ENCODE results near the gene NFS1.
A peak's percentile ranks its signal among the peaks of the same experiment; 100 is the strongest.

NFS1 gene

GRCh38 chr20:35654415-35654814 is 44.7 kb downstream of the NFS1 start:
- H3K4me1 Mint-ChIP-seq (ENCODE audit: low read depth), result peaks cover 61% of the 10 kb centered on the region
- no peak overlapping the region for H3K4me3 Mint-ChIP-seq
- H3K27me3 Mint-ChIP-seq, result no peaks in the 10 kb centered on the region
- H3K9me3 Mint-ChIP-seq, result no peaks in the 10 kb centered on the region
- H3K36me3 Mint-ChIP-seq (ENCODE audit: low read depth), result peaks cover 42% of the 10 kb centered on the region
- H3K27ac Mint-ChIP-seq, result no peak overlapping the region

- Mint-ChIP-seq H3K4me1 (ENCODE audit: low read depth) (peaks cover 61% of the 10 kb centered on the region), H3K9me3 (no peaks in the 10 kb centered on the region), H3K4me3 (no peak overlapping the region)
These were observed 45.3 kb downstream of the NFS1 start for GRCh38 chr20:35653893-35654292.

DNA sequence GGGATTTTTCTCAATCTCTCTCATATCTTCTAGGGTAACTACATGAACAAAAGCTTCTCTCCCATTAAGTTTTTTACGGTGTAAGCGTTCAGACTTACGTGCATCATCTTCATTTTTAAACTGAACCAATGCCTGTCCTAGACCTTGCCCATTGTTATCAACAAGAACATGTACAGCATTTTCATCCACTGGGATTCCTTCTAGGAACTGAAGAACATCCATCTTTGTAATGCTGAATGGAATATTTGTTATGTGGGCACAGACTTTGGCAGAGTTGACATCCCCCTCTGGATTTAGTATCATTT is 45.8 kb downstream of the NFS1 start:
- peaks cover 45% of the 10 kb centered on the region for H3K36me3 Mint-ChIP-seq (ENCODE audit: low read depth)
- H3K4me3 Mint-ChIP-seq, result no peak overlapping the region

More at GRCh38 chr20:35653893-35654292, 45.3 kb downstream of the NFS1 start:
- Mint-ChIP-seq H3K36me3 (ENCODE audit: low read depth) (peaks cover 42% of the 10 kb centered on the region), H3K27ac (no peak overlapping the region), H3K27me3 (no peaks in the 10 kb centered on the region)

GRCh38 chr20:35652641-35653429 is 46.3 kb downstream of the NFS1 start:
- Mint-ChIP-seq H3K27ac (no peak overlapping the region), H3K27me3 (no peaks in the 10 kb centered on the region), H3K9me3 (no peaks in the 10 kb centered on the region), H3K36me3 (ENCODE audit: low read depth) (peaks cover 50% of the 10 kb centered on the region), H3K4me3 (no peak overlapping the region), H3K4me1 (ENCODE audit: low read depth) (peaks cover 61% of the 10 kb centered on the region)

More for the DNA sequence above, 45.8 kb downstream of the NFS1 start:
- Mint-ChIP-seq H3K27me3 (no peaks in the 10 kb centered on the region), H3K27ac (no peak overlapping the region), H3K4me1 (ENCODE audit: low read depth) (peaks cover 61% of the 10 kb centered on the region), H3K9me3 (no peaks in the 10 kb centered on the region)

- no peak overlapping the region for H3K4me3 Mint-ChIP-seq
- H3K27me3 Mint-ChIP-seq, result no peaks in the 10 kb centered on the region
- no peak overlapping the region for H3K27ac Mint-ChIP-seq
- peaks cover 58% of the 10 kb centered on the region for H3K4me1 Mint-ChIP-seq (ENCODE audit: low read depth)
- peaks cover 44% of the 10 kb centered on the region for H3K36me3 Mint-ChIP-seq (ENCODE audit: low read depth)
- no peaks in the 10 kb centered on the region for H3K9me3 Mint-ChIP-seq
These were observed 47.2 kb downstream of the NFS1 start for GRCh38 chr20:35651958-35652357.

- Mint-ChIP-seq H3K9me3 (no peaks in the 10 kb centered on the region), H3K4me1 (ENCODE audit: low read depth) (peaks cover 53% of the 10 kb centered on the region), H3K4me3 (no peak overlapping the region), H3K27ac (peak overlapping the region; percentile 15), H3K27me3 (no peaks in the 10 kb centered on the region), H3K36me3 (ENCODE audit: low read depth) (peaks cover 45% of the 10 kb centered on the region)
These were observed 48.5 kb downstream of the NFS1 start for GRCh38 chr20:35650632-35651031.

DNA sequence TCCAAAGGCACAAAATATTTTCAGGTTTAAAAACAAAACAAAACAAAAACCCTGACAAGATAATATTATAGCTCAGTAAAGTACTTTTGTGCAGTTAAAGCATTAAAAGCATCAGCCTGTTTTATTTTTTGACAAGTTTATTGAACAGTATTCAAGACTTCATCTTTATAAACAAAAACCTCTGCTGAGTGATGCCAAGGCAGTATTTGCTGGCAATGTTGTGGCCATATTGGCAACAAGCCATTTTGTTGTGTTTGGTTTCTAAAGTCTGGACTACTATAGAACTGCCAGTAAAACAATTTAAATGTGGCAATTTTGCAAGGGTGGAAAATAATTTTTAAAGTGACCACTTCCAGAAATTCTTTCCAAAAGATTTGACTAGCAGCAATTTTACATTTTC is 50.3 kb downstream of the NFS1 start:
- H3K9me3 Mint-ChIP-seq, result no peaks in the 10 kb centered on the region
- H3K36me3 Mint-ChIP-seq (ENCODE audit: low read depth), result peaks cover 47% of the 10 kb centered on the region
- no peaks in the 10 kb centered on the region for H3K27me3 Mint-ChIP-seq
- H3K27ac Mint-ChIP-seq, result peak overlapping the region; percentile 40
- H3K4me1 Mint-ChIP-seq (ENCODE audit: low read depth), result peaks cover 69% of the 10 kb centered on the region
- H3K4me3 Mint-ChIP-seq, result no peak overlapping the region

DNA sequence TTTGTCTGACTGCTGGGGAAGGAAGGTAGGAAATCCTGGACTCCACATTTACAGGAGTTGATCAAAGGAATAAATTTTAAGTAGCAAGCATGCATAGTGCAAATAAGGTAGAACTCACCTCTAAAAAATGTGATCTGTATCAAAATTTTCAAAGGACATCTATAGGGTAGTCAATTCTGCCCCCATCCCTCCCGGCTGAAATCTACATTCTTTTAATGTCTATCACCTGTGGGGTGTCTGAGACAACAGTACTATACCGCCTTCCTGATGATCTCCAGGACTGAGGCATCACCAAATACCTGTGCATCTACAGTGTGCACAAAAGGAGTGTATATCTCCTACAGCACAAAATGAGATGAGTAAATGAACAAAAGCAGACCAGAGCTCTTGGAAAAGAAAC is 54.3 kb downstream of the NFS1 start:
- H3K4me1 Mint-ChIP-seq (ENCODE audit: low read depth), result peaks cover 86% of the 10 kb centered on the region
- no peak overlapping the region for H3K4me3 Mint-ChIP-seq
- H3K27ac Mint-ChIP-seq, result no peak overlapping the region
- H3K27me3 Mint-ChIP-seq, result no peaks in the 10 kb centered on the region
- peaks cover 36% of the 10 kb centered on the region for H3K36me3 Mint-ChIP-seq (ENCODE audit: low read depth)
- no peaks in the 10 kb centered on the region for H3K9me3 Mint-ChIP-seq

GRCh38 chr20:35643045-35643444 is 56.1 kb downstream of the NFS1 start:
- Mint-ChIP-seq H3K4me1 (ENCODE audit: low read depth) (peaks cover 80% of the 10 kb centered on the region), H3K9me3 (no peaks in the 10 kb centered on the region), H3K36me3 (ENCODE audit: low read depth) (peaks cover 22% of the 10 kb centered on the region), H3K27me3 (no peaks in the 10 kb centered on the region), H3K4me3 (no peak overlapping the region), H3K27ac (peak overlapping the region; percentile 16)

- Mint-ChIP-seq H3K4me1 (ENCODE audit: low read depth) (peaks cover 85% of the 10 kb centered on the region), H3K27me3 (no peaks in the 10 kb centered on the region), H3K36me3 (ENCODE audit: low read depth) (peaks cover 26% of the 10 kb centered on the region), H3K27ac (no peak overlapping the region), H3K9me3 (no peaks in the 10 kb centered on the region), H3K4me3 (no peak overlapping the region)
These were observed 57.4 kb downstream of the NFS1 start for GRCh38 chr20:35641743-35642142.

GRCh38 chr20:35640724-35641123 is 58.4 kb downstream of the NFS1 start:
- Mint-ChIP-seq H3K27me3 (no peaks in the 10 kb centered on the region), H3K4me3 (no peak overlapping the region), H3K27ac (peak overlapping the region; percentile 13), H3K36me3 (ENCODE audit: low read depth) (peaks cover 21% of the 10 kb centered on the region), H3K4me1 (ENCODE audit: low read depth) (peaks cover 85% of the 10 kb centered on the region), H3K9me3 (no peaks in the 10 kb centered on the region)

- Mint-ChIP-seq H3K9me3 (no peaks in the 10 kb centered on the region), H3K27me3 (no peaks in the 10 kb centered on the region), H3K27ac (no peak overlapping the region), H3K4me3 (no peak overlapping the region), H3K4me1 (ENCODE audit: low read depth) (peaks cover 74% of the 10 kb centered on the region), H3K36me3 (ENCODE audit: low read depth) (peaks cover 18% of the 10 kb centered on the region)
These were observed 60.4 kb downstream of the NFS1 start for GRCh38 chr20:35638751-35639150.

DNA sequence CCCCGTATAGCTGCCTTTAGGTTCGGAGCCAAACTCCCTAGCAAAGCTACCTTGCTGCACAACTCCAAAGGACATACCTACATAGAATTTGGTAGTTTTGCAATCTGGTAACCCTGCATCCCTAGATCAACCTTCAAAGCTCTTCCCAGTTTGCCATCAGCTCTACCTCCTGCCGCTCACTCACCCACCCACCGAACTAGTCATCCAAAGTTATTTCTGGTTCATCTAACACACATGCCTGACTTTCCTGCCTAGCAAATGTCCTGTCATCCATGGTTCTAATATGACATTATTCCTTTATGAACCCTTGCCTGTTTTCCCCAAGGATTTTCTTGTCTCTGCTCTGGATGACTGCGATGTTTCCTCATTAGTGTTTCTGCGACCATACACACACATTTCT is 61.9 kb downstream of the NFS1 start:
- Mint-ChIP-seq H3K36me3 (ENCODE audit: low read depth) (peaks cover 13% of the 10 kb centered on the region), H3K4me3 (no peak overlapping the region), H3K4me1 (ENCODE audit: low read depth) (peaks cover 60% of the 10 kb centered on the region), H3K27me3 (no peaks in the 10 kb centered on the region), H3K27ac (peak overlapping the region; percentile 32), H3K9me3 (no peaks in the 10 kb centered on the region)

DNA sequence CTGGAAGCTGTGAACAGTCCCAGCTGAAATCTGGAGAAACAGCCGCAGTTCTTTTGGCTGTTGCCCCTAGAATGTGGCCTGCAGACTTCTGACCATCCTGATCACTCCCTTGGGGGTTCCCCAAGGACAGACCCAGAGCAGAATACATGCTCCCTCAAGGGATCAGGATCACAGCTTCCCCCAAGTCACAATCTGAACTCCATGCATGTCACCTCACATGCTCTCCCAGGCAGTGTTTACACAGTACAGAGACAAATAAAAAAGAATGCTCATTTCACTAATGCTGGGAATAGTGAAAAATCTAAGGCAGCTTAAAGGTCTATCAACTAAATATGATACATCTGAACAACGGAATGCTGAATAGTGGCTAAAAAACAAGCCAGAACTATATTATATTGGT is 63.1 kb downstream of the NFS1 start:
- Mint-ChIP-seq H3K27ac (no peak overlapping the region), H3K4me1 (ENCODE audit: low read depth) (peaks cover 49% of the 10 kb centered on the region), H3K4me3 (no peak overlapping the region), H3K27me3 (no peaks in the 10 kb centered on the region), H3K9me3 (no peaks in the 10 kb centered on the region), H3K36me3 (ENCODE audit: low read depth) (peaks cover 13% of the 10 kb centered on the region)

DNA sequence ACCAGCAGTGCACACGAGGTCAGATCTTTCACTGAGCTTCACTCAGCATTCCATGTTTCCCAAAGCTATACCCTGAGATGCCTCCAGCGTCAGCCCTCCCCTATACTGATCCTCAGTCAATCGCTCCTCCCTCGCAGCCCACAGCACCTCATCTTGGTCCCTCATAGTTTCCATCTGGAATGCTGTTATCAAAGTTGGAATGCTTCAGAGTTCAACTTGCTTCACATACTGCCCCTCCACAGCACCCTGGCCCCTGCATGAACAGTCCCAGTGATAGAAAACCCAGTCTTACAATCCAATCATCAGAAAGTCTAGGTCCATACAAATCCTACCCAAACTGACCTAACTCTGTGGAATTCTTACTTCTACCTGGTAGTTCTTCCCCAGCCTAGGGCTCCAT is 63.5 kb downstream of the NFS1 start:
- no peak overlapping the region for H3K4me3 Mint-ChIP-seq
- H3K9me3 Mint-ChIP-seq, result no peaks in the 10 kb centered on the region
- peaks cover 44% of the 10 kb centered on the region for H3K4me1 Mint-ChIP-seq (ENCODE audit: low read depth)
- H3K36me3 Mint-ChIP-seq (ENCODE audit: low read depth), result peaks cover 15% of the 10 kb centered on the region
- peak overlapping the region; percentile 37 for H3K27ac Mint-ChIP-seq
- H3K27me3 Mint-ChIP-seq, result no peaks in the 10 kb centered on the region

GRCh38 chr20:35632539-35633115 is 66.5 kb downstream of the NFS1 start:
- Mint-ChIP-seq H3K27ac (peak overlapping the region; percentile 66), H3K36me3 (ENCODE audit: low read depth) (peaks cover 23% of the 10 kb centered on the region), H3K4me1 (ENCODE audit: low read depth) (peaks cover 20% of the 10 kb centered on the region), H3K9me3 (no peaks in the 10 kb centered on the region), H3K27me3 (no peaks in the 10 kb centered on the region), H3K4me3 (no peak overlapping the region)

Data from stimulated activated naive CD8-positive, alpha-beta T cell treated with anti-CD3 and anti-CD28 coated beads, Interleukin-15, Interleukin-2, amounts not matched to agents 100 ng/mL and 50 ng/mL, for 24 hours (primary cell).